Immature natural killer cell (primary cell): ENCODE measurements around the gene C17orf50. TPM values are rescaled to one million over a fixed set of nuclear protein-coding genes. Genes with fewer than 3 reads are reported as not detected.

Experiments used
- DNase-seq, 3 donors: peaks; one replicate each; pipeline ENCODE4 v3.0.0; 2022; ENCODE audit warnings: mixed read lengths in 1 of 3
- H3K27ac Mint-ChIP-seq, 6 donors: one replicate each; pipeline ENCODE4 v1.8.0; 2020; ENCODE audit warnings: mixed read lengths in 6 of 6, mild to moderate bottlenecking in 5 of 6, inconsistent platforms in 4 of 6, moderate library complexity in 3 of 6
- H3K27me3 Mint-ChIP-seq, 3 donors: one replicate each; pipeline ENCODE4 v1.8.0; 2020 to 2021; ENCODE audit warnings: low read depth in 3 of 3, mild to moderate bottlenecking in 3 of 3, mixed read lengths in 3 of 3, moderate library complexity in 3 of 3, inconsistent platforms in 1 of 3
- H3K36me3 Mint-ChIP-seq, 3 donors: one replicate each; pipeline ENCODE4 v1.8.0; 2020; ENCODE audit warnings: mixed read lengths in 3 of 3, inconsistent platforms in 2 of 3, mild to moderate bottlenecking in 2 of 3
- H3K4me1 Mint-ChIP-seq, 2 donors: one replicate each; pipeline ENCODE4 v1.8.0; 2020; ENCODE audit warnings: inconsistent platforms in 2 of 2, mild to moderate bottlenecking in 2 of 2, mixed read lengths in 2 of 2, moderate library complexity in 1 of 2
- H3K4me3 Mint-ChIP-seq, 5 donors: one replicate each; pipeline ENCODE4 v1.8.0; 2020; ENCODE audit warnings: mild to moderate bottlenecking in 5 of 5, mixed read lengths in 5 of 5, inconsistent platforms in 3 of 5, moderate library complexity in 3 of 5
- H3K9me3 Mint-ChIP-seq, 6 donors: one replicate each; pipeline ENCODE4 v1.8.0; 2020; ENCODE audit warnings: mild to moderate bottlenecking in 6 of 6, mixed read lengths in 6 of 6, inconsistent platforms in 4 of 6, moderate library complexity in 3 of 6
- polyA plus RNA-seq, 3 donors: library from polyadenylated mRNA; unstranded; fragments of 300-500 nt; fragmentation: Illumina TruSeq; gene quantifications; one replicate each; pipeline ENCODE4 v1.2.3, GENCODE V29; 2021

The C17orf50 gene
- polyA plus RNA-seq, 3 donors from 2014 or later: 0.28 to 0.34 TPM; not detected in 1

DNA sequence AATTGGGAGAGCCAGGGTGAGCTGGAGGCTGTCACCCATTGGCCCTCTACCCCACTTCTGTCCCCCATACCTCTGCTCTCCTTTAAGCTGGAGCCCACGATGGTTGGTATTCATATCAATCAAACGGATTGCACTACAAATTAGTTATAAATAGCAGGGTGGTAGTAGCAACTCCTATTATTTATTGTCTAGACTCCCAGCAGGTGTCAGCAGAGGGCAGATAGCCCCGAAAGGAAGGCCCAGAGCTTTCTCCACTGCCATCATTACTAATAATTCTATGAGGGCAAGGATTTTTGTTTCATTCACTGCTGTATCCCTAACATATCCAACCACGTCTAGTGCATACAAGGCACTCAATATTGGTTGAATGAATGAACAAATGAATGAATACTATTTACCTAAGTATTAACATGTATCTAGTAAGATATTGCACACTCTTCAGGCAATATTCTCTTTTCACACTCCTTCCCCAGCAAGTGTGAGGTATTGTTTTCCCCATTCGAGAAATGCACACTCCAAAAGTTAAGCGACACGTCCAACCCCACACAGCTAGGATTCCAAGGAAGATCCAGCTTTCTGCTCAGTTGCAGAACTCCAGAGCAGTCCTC lies 6.3 kb downstream of the C17orf50 start:
- DNase-seq: no peak
- no peaks in the 10 kb centered on the region for H3K9me3 Mint-ChIP-seq
- H3K27me3 Mint-ChIP-seq: peaks cover 2 to 5% (median 4%) of the 10 kb centered on the region in 3 donors
- no peak overlapping the region for H3K4me3 Mint-ChIP-seq
- H3K4me1 Mint-ChIP-seq: peaks cover 7 to 9% of the 10 kb centered on the region in 2 donors
- no peaks in the 10 kb centered on the region for H3K36me3 Mint-ChIP-seq
- H3K27ac Mint-ChIP-seq: no peak overlapping the region

DNA sequence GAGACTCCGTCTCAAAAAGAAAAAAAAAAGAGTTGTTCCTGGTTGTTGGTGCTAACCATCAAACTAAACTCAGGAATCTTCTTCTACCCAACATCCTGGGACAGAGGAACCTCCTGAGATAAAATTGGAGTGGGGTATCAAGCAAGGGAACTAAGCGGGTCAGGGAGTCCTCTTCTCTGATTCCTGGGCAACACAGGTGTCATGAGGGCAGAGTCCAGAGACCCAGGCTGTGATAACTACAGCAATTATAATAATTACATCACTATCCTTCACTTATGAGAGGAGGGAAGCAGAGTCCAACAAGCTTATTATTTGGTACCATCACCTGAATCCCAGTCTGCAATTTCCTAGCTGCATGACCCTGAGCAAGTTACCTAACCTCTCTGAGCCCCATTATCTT lies 8.1 kb downstream of the C17orf50 start:
- peaks cover 7 to 9% of the 10 kb centered on the region in 2 donors for H3K4me1 Mint-ChIP-seq
- H3K9me3 Mint-ChIP-seq: no peaks in the 10 kb centered on the region
- H3K36me3 Mint-ChIP-seq: no peaks in the 10 kb centered on the region
- no peak overlapping the region for H3K27ac Mint-ChIP-seq
- no peak overlapping the region for H3K4me3 Mint-ChIP-seq
- H3K27me3 Mint-ChIP-seq: peaks cover 2 to 5% (median 2%) of the 10 kb centered on the region in 3 donors
- DNase-seq: no peak

DNA sequence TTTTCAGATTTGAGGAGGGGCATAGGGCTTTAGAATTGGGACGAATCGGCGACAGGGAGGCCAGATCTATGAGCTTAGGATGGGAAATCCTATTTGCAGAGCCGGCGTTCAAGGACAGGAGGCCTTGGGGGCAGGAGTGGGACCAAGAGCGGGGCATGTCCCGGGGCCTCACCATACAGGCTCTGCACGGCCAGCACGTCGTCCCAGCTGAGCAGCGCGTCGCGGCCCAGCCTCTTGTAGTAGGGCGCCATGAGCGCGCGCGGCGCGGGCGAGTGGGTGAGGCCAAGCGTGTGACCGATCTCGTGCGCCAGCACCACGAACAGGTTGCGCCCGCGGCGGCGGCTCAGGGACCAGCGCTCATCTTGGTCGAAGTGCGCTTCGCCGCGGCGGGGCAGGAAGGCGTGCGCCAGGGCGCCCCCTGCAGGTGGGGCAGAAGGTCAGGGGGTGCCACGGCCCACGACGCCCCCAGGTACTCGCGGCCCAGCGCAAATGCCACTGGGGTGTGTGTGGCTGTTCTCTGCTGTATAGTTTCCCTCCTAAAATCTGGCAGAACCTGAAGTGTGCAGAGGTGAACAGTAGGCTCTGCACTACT lies 9.3 kb downstream of the C17orf50 start:
- no peaks in the 10 kb centered on the region for H3K36me3 Mint-ChIP-seq
- H3K4me3 Mint-ChIP-seq: no peak overlapping the region
- no peak for DNase-seq
- no peak overlapping the region for H3K27ac Mint-ChIP-seq
- peaks cover 2 to 6% (median 2%) of the 10 kb centered on the region in 3 donors for H3K27me3 Mint-ChIP-seq
- peaks cover 1 to 2% of the 10 kb centered on the region in 2 donors for H3K4me1 Mint-ChIP-seq
- H3K9me3 Mint-ChIP-seq: no peaks in the 10 kb centered on the region

DNA sequence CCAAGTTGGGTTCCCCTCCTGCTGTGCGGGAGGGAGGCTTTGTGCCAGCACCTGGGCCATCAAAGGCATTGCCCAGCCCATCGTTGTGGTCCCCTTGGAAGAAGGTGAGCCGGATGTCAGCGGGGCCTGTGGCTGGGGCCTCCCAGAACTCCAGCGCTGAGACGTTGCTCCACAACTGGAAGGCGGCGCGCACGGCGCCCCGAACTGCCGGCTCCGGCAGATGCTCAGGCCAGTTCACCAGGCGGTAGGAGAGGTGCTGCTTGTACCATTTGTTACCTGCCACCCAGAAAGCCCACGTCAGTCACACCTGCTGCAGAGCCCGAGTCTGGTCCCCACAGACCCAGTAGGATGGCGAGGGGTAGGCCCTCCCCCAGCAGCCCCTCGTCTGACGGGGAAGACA lies 12.4 kb downstream of the C17orf50 start:
- H3K27me3 Mint-ChIP-seq: peaks cover 2 to 6% (median 6%) of the 10 kb centered on the region in 3 donors
- no peaks in the 10 kb centered on the region for H3K9me3 Mint-ChIP-seq
- no peak overlapping the region for H3K27ac Mint-ChIP-seq
- H3K4me3 Mint-ChIP-seq: no peak overlapping the region
- no peak for DNase-seq
- no peaks in the 10 kb centered on the region for H3K36me3 Mint-ChIP-seq
- no peaks in the 10 kb centered on the region for H3K4me1 Mint-ChIP-seq

DNA sequence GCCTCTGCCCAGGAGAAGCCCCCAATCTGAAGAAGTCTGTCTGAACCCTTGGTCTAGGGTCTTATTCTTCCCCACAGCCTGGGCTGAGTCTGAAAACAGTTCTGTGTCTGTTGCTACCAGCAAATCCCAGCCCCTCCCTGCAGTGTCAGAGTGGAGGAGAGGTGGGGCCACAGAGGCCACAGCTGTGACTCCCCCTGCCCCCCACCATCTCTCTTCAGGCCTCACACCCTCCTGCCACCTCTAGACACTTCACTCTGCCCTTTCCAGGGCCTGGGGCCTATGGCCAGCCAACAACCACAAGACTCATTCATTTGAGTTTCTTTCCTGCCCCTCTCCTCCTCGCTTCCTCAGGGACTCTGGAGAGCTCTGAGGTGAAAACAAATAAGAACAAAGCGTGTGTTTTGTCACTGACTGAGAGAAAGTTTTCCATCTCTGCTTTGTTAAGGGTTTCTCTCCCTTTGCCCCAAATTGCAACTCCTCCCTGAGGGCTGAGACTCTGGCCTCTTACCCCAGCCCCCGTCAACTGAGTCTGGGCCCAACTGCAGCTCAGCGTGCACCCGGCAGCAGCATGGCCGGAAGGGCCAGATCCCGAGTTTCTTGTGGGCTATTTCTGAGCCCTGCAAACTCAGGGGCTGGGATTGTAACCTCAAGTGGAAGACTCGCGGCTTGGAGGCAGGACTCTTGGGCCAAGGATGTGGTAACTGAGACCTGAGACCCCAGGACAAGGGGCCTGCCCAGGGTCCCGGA lies 13.2 kb downstream of the C17orf50 start:
- H3K27ac Mint-ChIP-seq: no peak overlapping the region
- no peaks in the 10 kb centered on the region for H3K36me3 Mint-ChIP-seq
- no peaks in the 10 kb centered on the region for H3K4me1 Mint-ChIP-seq
- peaks cover 2 to 6% (median 6%) of the 10 kb centered on the region in 3 donors for H3K27me3 Mint-ChIP-seq
- no peak for DNase-seq
- H3K4me3 Mint-ChIP-seq: no peak overlapping the region
- no peaks in the 10 kb centered on the region for H3K9me3 Mint-ChIP-seq

DNA sequence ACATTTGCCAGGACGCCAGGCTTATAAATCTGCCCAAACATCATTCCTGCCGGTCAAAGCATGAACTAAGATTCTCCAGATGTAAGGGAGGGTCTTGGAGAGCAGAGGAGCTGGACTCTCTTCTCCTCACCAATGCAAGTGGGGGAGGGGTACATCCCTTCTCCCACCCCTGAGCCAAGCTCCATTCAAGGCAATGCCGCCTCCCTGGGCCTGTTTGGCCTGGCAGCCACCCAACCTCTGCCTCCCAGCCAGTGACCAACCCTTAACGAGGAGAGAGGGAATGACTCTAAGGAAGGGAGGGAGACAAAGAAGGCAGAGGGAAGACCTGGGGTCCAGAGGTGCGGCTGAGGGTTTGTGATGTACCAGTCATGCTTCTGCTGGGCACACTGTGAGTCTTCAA lies 13.8 kb downstream of the C17orf50 start:
- H3K4me3 Mint-ChIP-seq: no peak overlapping the region
- no peaks in the 10 kb centered on the region for H3K9me3 Mint-ChIP-seq
- peaks cover 2 to 4% (median 3%) of the 10 kb centered on the region in 3 donors for H3K27me3 Mint-ChIP-seq
- no peak overlapping the region for H3K27ac Mint-ChIP-seq
- H3K36me3 Mint-ChIP-seq: no peaks in the 10 kb centered on the region
- DNase-seq: no peak
- H3K4me1 Mint-ChIP-seq: no peaks in the 10 kb centered on the region

DNA sequence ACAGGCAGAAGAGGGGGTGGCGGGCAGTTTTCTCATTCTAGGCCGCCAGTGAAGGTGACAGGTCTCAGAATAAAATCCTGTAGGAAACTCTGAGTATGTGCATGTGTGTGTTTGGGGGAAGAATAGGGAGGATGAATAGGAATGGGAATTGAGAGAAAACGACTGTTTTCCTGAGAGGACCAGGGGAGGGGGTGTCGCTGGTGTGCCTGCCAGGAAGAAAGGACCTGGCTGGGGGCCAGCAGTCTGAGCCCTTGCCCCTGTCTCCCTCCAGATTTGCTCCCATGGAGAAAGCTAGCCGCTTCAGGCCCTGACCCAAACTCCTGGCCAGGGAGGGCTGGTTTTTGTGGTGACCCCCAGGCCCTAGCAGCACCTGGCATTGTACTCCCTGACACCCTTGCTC lies 14.4 kb downstream of the C17orf50 start:
- H3K9me3 Mint-ChIP-seq: no peaks in the 10 kb centered on the region
- no peaks in the 10 kb centered on the region for H3K4me1 Mint-ChIP-seq
- H3K27me3 Mint-ChIP-seq: peaks cover 2 to 4% (median 3%) of the 10 kb centered on the region in 3 donors
- H3K36me3 Mint-ChIP-seq: no peaks in the 10 kb centered on the region
- no peak overlapping the region for H3K27ac Mint-ChIP-seq
- no peak for DNase-seq
- no peak overlapping the region for H3K4me3 Mint-ChIP-seq

DNA sequence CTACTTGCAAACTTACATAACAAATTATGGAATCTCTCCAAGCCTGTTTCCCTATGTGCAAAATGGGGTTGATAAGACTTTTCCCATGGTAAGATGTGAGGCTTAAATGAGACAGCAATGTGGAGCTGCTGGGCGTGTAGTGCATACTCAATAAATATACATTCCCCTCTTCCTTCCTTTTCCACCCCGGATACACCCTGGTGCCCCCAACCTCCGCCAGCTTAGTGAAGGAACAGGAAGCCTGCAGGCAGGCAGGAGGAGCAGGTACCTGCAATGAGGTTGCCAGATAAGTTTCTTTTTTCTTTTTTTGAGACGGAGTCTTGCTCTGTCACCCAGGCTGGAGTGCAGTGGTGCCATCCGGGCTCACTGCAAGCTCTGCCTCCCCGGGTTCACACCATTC lies 14.9 kb downstream of the C17orf50 start:
- H3K27ac Mint-ChIP-seq: no peak overlapping the region

DNA sequence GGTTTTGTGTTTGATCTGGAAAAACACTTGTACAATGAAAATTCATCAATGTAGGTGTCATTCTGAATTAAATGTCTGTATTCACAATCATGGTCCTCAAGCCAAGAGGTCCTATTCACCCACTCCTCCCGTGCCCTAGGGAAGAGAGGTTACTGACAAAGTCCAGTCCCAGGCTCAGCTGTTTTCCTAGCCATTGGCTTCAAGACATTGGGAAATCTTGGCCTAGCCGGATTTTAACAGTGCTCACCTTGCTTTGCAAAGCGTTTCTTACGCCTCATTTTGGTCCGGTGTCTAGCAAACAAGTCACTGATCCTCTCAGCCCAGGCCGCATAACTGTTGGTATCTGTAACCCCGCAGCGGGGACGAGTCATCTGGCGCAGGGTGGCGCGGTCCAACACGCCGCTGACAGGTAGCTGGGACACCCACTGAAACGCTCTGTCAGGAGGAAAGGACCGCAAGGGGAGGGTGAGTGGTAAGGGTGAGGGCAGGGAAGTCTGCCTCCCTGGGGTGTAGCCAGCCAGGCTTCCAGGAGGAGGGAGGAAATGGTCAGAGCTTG lies 18.0 kb downstream of the C17orf50 start:
- H3K4me3 Mint-ChIP-seq: no peak overlapping the region
- peaks cover 3 to 9% (median 8%) of the 10 kb centered on the region in 3 donors for H3K27me3 Mint-ChIP-seq
- H3K27ac Mint-ChIP-seq: no peak overlapping the region
- H3K4me1 Mint-ChIP-seq: no peaks in the 10 kb centered on the region
- H3K36me3 Mint-ChIP-seq: no peaks in the 10 kb centered on the region
- no peak for DNase-seq
- no peaks in the 10 kb centered on the region for H3K9me3 Mint-ChIP-seq

More for the DNA sequence above, 14.9 kb downstream of the C17orf50 start:
- Mint-ChIP-seq H3K9me3 (no peaks in the 10 kb centered on the region), H3K36me3 (no peaks in the 10 kb centered on the region), H3K4me3 (no peak overlapping the region), H3K4me1 (no peaks in the 10 kb centered on the region), H3K27me3 (peaks cover 2 to 4% (median 3%) of the 10 kb centered on the region in 3 donors)
- DNase-seq: no peak

DNA sequence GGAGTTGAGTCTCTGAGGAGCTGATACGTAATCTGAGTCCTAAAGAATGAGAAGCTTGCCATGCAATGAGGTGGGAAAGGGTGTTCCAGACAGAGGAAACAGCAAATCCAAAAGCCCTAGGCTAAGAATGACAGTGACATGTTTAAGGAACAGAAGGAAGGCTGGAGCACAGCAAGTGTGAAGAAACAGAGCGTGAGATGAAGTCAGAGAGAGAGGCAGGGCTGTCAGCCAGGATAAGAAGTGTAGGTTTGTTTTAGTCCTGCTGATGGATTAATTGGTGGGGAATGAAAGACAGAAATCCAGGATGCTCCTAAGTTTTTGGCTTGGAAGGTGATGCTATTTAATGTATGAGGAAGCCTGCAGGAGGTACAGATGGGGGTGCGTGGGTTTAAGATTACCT lies 20.3 kb downstream of the C17orf50 start:
- no peaks in the 10 kb centered on the region for H3K36me3 Mint-ChIP-seq
- no peak overlapping the region for H3K27ac Mint-ChIP-seq
- H3K27me3 Mint-ChIP-seq: peaks cover 0 to 12% (median 10%) of the 10 kb centered on the region in 3 donors

DNA sequence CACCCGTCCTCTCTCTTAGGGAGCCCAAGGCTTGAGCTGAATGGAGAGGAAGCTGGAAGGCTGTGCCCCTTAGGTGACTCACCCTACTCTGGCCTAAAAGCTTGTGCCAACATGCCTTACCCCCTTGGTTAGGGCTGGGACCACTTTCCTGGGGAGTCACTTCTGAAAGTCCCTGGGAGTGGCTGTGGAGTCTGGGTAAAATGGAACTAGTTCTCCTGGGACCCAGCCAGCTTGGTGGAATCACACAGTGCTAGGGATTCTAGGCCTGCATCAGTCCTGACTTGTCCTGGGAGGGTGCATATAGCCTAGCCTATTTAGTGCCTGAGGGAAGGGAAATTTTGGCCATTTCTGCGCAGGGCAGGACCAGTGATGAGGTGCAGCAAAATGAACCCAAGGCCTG lies 24.2 kb downstream of the C17orf50 start:
- no peak overlapping the region for H3K4me3 Mint-ChIP-seq
- DNase-seq: no peak
- peaks cover 0 to 17% (median 6%) of the 10 kb centered on the region in 3 donors for H3K27me3 Mint-ChIP-seq
- no peaks in the 10 kb centered on the region for H3K4me1 Mint-ChIP-seq
- H3K36me3 Mint-ChIP-seq: no peaks in the 10 kb centered on the region
- H3K9me3 Mint-ChIP-seq: no peaks in the 10 kb centered on the region
- no peak overlapping the region for H3K27ac Mint-ChIP-seq

More for the DNA sequence above, 20.3 kb downstream of the C17orf50 start:
- DNase-seq: no peak
- H3K9me3 Mint-ChIP-seq: no peaks in the 10 kb centered on the region
- no peak overlapping the region for H3K4me3 Mint-ChIP-seq
- no peaks in the 10 kb centered on the region for H3K4me1 Mint-ChIP-seq

DNA sequence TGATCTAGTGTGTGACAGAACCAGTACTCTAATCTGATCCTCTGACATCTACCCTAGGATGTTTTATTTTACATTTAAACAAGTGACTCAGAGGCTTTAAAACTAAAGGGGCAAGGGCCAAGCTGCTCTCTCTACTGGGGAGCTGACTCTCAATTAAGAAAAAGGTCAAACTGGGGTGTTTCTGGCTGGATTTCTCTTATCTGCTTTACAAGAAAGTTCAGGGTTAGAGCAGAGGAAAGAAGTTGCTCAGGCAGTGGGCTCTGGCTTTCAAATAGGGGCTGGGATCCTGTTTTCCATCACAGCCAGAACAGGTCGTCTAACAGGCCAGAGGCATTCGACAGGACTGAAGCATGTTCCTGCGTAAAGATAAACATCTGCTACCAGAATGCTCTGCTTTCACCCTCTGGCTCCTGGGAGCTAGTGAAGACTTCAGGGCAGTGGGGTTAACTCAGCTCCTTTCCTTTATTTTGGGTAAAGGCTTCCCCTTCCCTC lies 26.3 kb downstream of the C17orf50 start:
- DNase-seq: no peak
- Mint-ChIP-seq H3K4me1 (no peaks in the 10 kb centered on the region), H3K36me3 (no peaks in the 10 kb centered on the region), H3K9me3 (no peaks in the 10 kb centered on the region), H3K4me3 (no peak overlapping the region), H3K27me3 (peaks cover 0 to 13% (median 6%) of the 10 kb centered on the region in 3 donors), H3K27ac (no peak overlapping the region)

DNA sequence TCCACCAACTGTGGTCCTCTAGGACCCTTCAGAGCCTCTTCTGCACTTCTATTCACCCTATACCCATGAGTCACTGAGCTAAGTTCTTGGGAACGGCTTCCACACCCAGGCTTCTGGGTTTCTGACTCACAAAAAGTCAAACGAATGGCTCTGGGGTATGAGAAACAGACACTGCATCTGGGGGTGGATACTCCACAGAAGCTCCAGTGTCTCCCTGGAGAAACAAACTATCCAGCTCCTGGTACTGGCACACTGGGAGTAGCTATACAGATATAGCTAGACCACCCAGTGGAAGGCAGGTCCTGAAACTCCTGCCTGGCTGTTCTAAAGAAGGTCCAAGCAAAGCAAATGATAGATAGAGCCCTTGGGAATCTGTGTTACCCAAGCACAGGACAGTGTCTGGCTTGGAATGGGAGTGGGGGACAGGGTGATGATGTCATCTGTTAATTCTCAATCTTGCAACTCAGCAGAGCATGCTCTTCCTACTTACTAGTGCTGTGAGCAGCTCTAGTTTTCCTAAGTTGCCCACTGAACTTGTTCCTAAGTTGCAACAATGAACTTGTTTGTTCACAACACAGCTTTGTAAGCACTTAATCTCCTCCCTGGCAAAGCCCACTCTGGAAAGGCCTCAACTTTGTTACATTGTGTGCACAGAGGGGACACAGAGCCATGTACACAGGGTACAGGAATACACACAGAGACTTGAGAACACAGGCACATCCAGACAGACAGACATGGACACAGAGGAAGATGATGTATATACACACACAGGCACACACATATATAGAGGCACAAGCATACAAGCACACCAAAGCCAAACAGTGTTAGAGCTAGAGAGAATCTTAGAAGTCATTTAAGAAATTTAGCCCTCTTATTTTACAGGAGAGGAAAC lies 28.0 kb downstream of the C17orf50 start:
- H3K36me3 Mint-ChIP-seq: no peaks in the 10 kb centered on the region
- DNase-seq: no peak
- no peak overlapping the region for H3K4me3 Mint-ChIP-seq
- H3K27me3 Mint-ChIP-seq: peaks cover 5 to 9% (median 5%) of the 10 kb centered on the region in 3 donors
- no peaks in the 10 kb centered on the region for H3K9me3 Mint-ChIP-seq
- H3K27ac Mint-ChIP-seq: no peak overlapping the region
- H3K4me1 Mint-ChIP-seq: no peaks in the 10 kb centered on the region
